Left ventricle myocardium inferior (tissue), 1 donor: Measurements from ENCODE around the gene COL16A1. TPM values are rescaled to one million over a fixed set of nuclear protein-coding genes. Genes with fewer than 3 reads are reported as not detected.

ENCODE experiments used
- DNase-seq: peaks from one replicate; pipeline ENCODE4 v3.0.0-alpha.2; 2020
- H3K27ac ChIP-seq: fragments of 200-600 bp; replicated peaks from 2 replicates; pipeline ENCODE4 v1.8.0; 2021
- H3K27me3 ChIP-seq: fragments of 200-600 bp; 2 replicates; pipeline ENCODE4 v1.8.0; 2021; ENCODE audit warnings: low read depth
- H3K36me3 ChIP-seq: fragments of 200-600 bp; 2 replicates; pipeline ENCODE4 v1.8.0; 2021
- H3K4me1 ChIP-seq: fragments of 200-600 bp; 2 replicates; pipeline ENCODE4 v1.8.0; 2021
- H3K4me3 ChIP-seq: fragments of 200-600 bp; 2 replicates; pipeline ENCODE4 v1.8.0; 2021; ENCODE audit warnings: mild to moderate bottlenecking, moderate library complexity
- H3K9me3 ChIP-seq: fragments of 200-600 bp; replicated peaks from 2 replicates; pipeline ENCODE4 v1.8.0; 2021
- CTCF ChIP-seq: fragments of 200-600 bp; IDR thresholded peaks from 2 replicates; pipeline ENCODE4 v1.8.0; 2021; ENCODE audit warnings: antibody characterized with exemption, mild to moderate bottlenecking, borderline replicate concordance
- intact Hi-C: fragments of 100-400 bp; cut with micrococcal nuclease; formaldehyde crosslinking; loops from one replicate; pipeline ENCODE4 v1.11.0; 2022
- total RNA-seq: library from RNA; stranded (reverse); fragmentation: NEBNext Ultra II Directional; extraction: Animal tissue kit (Norgen Biotek cat#: 25700); gene quantifications from one replicate; pipeline ENCODE4 v1.2.1, GENCODE V29; 2021
- donor health status: DM: no; HTN: yes; CAD: no; lungs with severe emphysema.

The COL16A1 gene
- total RNA-seq, 1 donor from 2014 or later, result 18.3 TPM

DNA sequence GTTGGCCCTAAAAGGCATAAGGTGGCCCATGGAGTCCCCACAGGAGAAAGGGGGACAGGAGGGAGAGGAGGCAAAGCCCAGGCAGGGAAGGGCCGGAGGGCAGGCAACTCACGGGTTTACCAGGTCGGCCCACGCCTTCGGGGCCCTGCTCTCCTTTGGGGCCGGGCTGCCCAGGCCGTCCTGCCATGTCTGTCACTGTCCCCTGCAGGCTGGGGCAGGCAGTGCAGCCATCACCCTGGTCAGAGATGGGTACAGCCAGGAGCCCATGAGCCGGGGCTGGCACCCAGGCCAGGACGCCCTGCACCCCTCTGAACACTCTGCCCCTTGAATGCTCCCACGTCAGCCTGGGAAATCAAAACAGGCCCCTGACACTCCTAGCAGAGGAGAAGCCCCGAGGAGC, 19.8 kb downstream of the COL16A1 start:
- TF ChIP-seq CTCF, result peak; percentile 58
- no peak overlapping the region for H3K4me3 ChIP-seq
- no peaks in the 10 kb centered on the region for H3K9me3 ChIP-seq
- intact Hi-C loops, result no loop called here
- H3K27ac ChIP-seq, result no peak overlapping the region
- no peak for DNase-seq
- H3K36me3 ChIP-seq, result no peaks in the 10 kb centered on the region
- H3K27me3 ChIP-seq, result no peaks in the 10 kb centered on the region
- H3K4me1 ChIP-seq, result no peaks in the 10 kb centered on the region

DNA sequence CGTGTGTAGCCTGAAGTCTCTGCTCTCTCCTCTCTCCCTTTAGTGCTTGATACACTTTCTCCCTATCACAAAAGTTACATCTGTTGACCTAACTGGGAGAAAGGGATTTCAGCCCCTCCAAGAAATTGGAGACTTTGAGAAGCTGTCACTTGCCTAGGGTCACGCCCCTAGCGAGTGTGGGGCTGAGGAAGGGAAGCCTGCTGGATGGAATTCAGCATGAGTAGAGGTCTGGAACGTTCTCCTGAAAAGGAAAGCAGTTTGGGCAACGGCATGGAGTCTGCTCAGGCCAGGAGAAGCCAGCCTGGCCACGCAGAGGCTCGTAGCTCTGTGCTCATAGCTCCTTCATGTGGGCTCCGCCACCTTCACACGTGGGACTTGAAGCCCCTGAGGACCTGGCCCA, 22.4 kb downstream of the COL16A1 start:
- Histone ChIP-seq H3K9me3 (no peaks in the 10 kb centered on the region), H3K27me3 (no peaks in the 10 kb centered on the region), H3K36me3 (no peaks in the 10 kb centered on the region), H3K4me3 (no peak overlapping the region), H3K27ac (no peak overlapping the region), H3K4me1 (no peaks in the 10 kb centered on the region)
- TF ChIP-seq CTCF, result no peak
- DNase-seq, result no peak
- intact Hi-C loops, result no loop called here

DNA sequence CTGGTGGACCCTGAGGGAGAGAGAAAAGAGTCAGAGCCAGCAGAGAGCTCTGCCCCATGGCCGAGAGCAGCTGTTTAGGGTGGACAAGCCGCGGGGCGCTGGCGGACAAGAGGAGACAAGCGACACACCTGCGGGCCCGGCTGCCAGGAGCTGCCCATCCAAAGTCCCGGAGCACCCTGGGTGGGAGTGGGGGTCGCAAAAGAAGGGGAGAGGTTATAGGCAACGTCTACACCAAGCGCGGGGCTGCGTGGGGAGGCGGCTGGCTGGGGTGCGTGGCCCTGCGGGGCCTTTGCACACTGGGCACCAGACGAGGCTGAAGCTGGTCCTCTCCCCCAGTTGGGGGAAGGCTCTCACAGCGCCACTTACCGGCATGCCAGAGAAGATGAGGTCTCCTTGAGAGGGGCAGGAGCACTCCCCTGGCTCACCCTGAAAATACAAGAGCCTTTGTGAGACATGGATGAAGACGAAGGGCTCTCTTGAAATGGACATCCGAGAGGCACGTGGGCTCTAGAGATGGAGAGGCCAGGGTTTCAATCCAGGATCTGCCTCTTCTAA, 24.1 kb downstream of the COL16A1 start:
- TF ChIP-seq CTCF, result no peak
- intact Hi-C loops, result no loop called here
- H3K27me3 ChIP-seq, result no peaks in the 10 kb centered on the region
- no peaks in the 10 kb centered on the region for H3K9me3 ChIP-seq
- H3K4me3 ChIP-seq, result no peak overlapping the region
- DNase-seq, result no peak
- H3K27ac ChIP-seq, result no peak overlapping the region
- peaks cover 14% of the 10 kb centered on the region for H3K4me1 ChIP-seq
- no peaks in the 10 kb centered on the region for H3K36me3 ChIP-seq

- Histone ChIP-seq H3K9me3 (no peaks in the 10 kb centered on the region), H3K4me1 (peaks cover 20% of the 10 kb centered on the region), H3K36me3 (no peaks in the 10 kb centered on the region), H3K4me3 (no peak overlapping the region), H3K27me3 (no peaks in the 10 kb centered on the region), H3K27ac (no peak overlapping the region)
- intact Hi-C loops, result no loop called here
- no peak for TF ChIP-seq CTCF
- DNase-seq, result no peak
Measured at GRCh38 chr1:31679091-31679490, 24.7 kb downstream of the COL16A1 start.

DNA sequence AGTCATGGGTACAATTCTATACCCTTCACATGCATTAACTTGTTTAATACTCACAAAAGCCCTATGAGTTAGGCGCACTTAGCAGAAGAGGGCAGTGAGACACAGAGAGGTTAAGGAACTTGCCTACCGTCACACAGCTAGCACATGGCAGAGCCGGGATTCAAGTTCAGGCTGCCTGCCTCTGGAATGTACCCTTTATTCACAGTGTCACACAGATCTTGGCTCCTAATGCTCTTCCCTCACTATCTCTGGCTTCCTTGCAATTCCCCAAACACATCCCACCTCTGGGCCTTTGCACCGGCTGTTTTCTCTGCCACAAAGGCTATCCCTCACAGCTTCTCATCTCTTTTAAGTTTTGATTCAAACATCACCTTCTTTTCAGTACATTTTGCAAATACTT, 25.1 kb downstream of the COL16A1 start:
- TF ChIP-seq CTCF, result no peak
- no peak overlapping the region for H3K27ac ChIP-seq
- no peak overlapping the region for H3K4me3 ChIP-seq
- DNase-seq, result no peak
- H3K36me3 ChIP-seq, result no peaks in the 10 kb centered on the region
- H3K9me3 ChIP-seq, result no peaks in the 10 kb centered on the region
- H3K4me1 ChIP-seq, result peaks cover 24% of the 10 kb centered on the region
- no peaks in the 10 kb centered on the region for H3K27me3 ChIP-seq
- intact Hi-C loops, result no loop called here

GRCh38 chr1:31677949-31678348, 25.9 kb downstream of the COL16A1 start:
- Histone ChIP-seq H3K9me3 (no peaks in the 10 kb centered on the region), H3K27ac (no peak overlapping the region), H3K4me3 (no peak overlapping the region), H3K27me3 (no peaks in the 10 kb centered on the region), H3K36me3 (no peaks in the 10 kb centered on the region), H3K4me1 (peaks cover 32% of the 10 kb centered on the region)
- TF ChIP-seq CTCF, result no peak
- intact Hi-C loops, result no loop called here
- DNase-seq, result no peak
